Measurements from ENCODE around the gene FGF14.

- TF ChIP-seq POLR2A (IDR thresholded peaks at IDR 0.05; ENCODE audit: low read depth, low read length) (no peak), POLR2AphosphoS5 (IDR thresholded peaks at IDR 0.05; ENCODE audit: low read depth, low read length) (no peak)
These were observed 684.5 kb downstream of the FGF14 start for GRCh38 chr13:101717353-101717752.
